ENCODE measurements around the gene SLC39A6. TPM values are rescaled to one million over a fixed set of nuclear protein-coding genes. Genes with fewer than 3 reads are reported as not detected.
A peak's percentile ranks its signal among the peaks of the same experiment; 100 is the strongest.

The SLC39A6 gene
- total and polyA plus RNA-seq, 2 of the 13 experiments (the other 11 are each of a cell fraction or from before 2014, with no cell fraction given), result 41.7 to 59.2 TPM

DNA sequence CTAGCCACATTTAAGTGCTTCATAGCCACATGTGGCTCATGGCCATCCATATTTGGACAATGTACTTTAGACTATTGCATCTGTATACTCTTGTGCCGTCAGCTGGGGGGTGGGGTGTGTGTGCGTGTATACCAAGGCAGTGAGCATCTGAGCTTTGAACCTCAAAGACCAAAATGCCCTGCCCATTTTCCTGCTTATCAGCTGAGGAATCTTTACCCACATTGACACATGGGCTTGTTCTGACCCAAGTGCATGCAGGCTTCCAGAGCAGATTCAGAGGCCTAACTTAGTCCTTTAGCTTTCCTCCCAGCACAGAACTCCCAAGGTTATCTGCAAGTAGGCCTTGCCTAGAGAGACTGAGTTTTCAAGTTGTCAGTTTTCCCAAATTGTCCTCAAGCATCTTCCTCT is 47.0 kb upstream of the SLC39A6 start (continued):
- TF ChIP-seq ZNF609 (CRISPR knock-in tag; IDR thresholded peaks at IDR 0.05; ENCODE audit: borderline replicate concordance) (peak; percentile 88), SIX4 (CRISPR knock-in tag; IDR thresholded peaks at IDR 0.05) (no peak; the same call in 1 of the 2 replicates), AKAP8 (CRISPR knock-in tag; IDR thresholded peaks at IDR 0.05) (peak; percentile 65; the same call in 1 of the 2 replicates), ZNF430 (CRISPR knock-in tag; IDR thresholded peaks at IDR 0.05) (peak; percentile 88; the same call in 1 of the 2 replicates), RFX1 (IDR thresholded peaks at IDR 0.05) (no peak), KLF11 (CRISPR knock-in tag; IDR thresholded peaks at IDR 0.05) (0 out of 2 replicates have a peak, but pooled peaks have one; percentile 64), EHMT2 (IDR thresholded peaks at IDR 0.05; ENCODE audit: borderline replicate concordance, low read depth, low read length) (peak; percentile 86; the same call in 1 of the 2 replicates), ZNF790 (CRISPR knock-in tag; IDR thresholded peaks at IDR 0.05; ENCODE audit: borderline replicate concordance) (no peak), ZNF770 (CRISPR knock-in tag; IDR thresholded peaks at IDR 0.05) (no peak), ZNF510 (CRISPR knock-in tag; IDR thresholded peaks at IDR 0.05; ENCODE audit: low read depth) (no peak), BATF2 (CRISPR knock-in tag; IDR thresholded peaks at IDR 0.05) (no peak), ZNF343 (CRISPR knock-in tag; IDR thresholded peaks at IDR 0.05) (0 out of 2 replicates have a peak, but pooled peaks have one; percentile 61), ZNF879 (CRISPR knock-in tag; IDR thresholded peaks at IDR 0.05) (no peak), ZNF607 (CRISPR knock-in tag; IDR thresholded peaks at IDR 0.05; ENCODE audit: borderline replicate concordance) (0 out of 2 replicates have a peak, but pooled peaks have one; percentile 57), ZNF260 (CRISPR knock-in tag; IDR thresholded peaks at IDR 0.05; ENCODE audit: borderline replicate concordance, low read depth) (no peak), NRL (CRISPR knock-in tag; IDR thresholded peaks at IDR 0.05; ENCODE audit: borderline replicate concordance) (no peak), ZXDC (CRISPR knock-in tag; IDR thresholded peaks at IDR 0.05) (no peak)
- TF ChIP-seq, protein P1, sequence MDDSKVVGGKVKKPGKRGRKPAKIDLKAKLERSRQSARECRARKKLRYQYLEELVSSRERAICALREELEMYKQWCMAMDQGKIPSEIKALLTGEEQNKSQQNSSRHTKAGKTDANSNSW (CRISPR knock-in tag; IDR thresholded peaks at IDR 0.05; ENCODE audit: borderline replicate concordance), result no peak
- TF ChIP-seq, protein P2, sequence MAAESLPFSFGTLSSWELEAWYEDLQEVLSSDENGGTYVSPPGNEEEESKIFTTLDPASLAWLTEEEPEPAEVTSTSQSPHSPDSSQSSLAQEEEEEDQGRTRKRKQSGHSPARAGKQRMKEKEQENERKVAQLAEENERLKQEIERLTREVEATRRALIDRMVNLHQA (CRISPR knock-in tag; IDR thresholded peaks at IDR 0.05), result no peak
